ENCODE data around the gene MSN.

- no peak for TF ChIP-seq CTCF (tag by site-specific recombination; IDR thresholded peaks at IDR 0.05)
- no peak for TF ChIP-seq ZNF571 (tag by site-specific recombination; IDR thresholded peaks at IDR 0.05)
- no peak for TF ChIP-seq ZNF654 (tag by site-specific recombination; IDR thresholded peaks at IDR 0.05; ENCODE audit: low read depth)
- TF ChIP-seq REST (tag by site-specific recombination; IDR thresholded peaks at IDR 0.05), result no peak
- TF ChIP-seq ZNF239 (tag by site-specific recombination; IDR thresholded peaks at IDR 0.05), result no peak
- TF ChIP-seq ZBTB11 (tag by site-specific recombination; conservative IDR thresholded peaks at IDR 0.05; ENCODE audit: low read depth), result no peak
- no peak for TF ChIP-seq YY1 (tag by site-specific recombination; IDR thresholded peaks at IDR 0.05)
- no peak for TF ChIP-seq ZNF155 (tag by site-specific recombination; IDR thresholded peaks at IDR 0.05)
- TF ChIP-seq BCL11B (tag by site-specific recombination; IDR thresholded peaks at IDR 0.05; ENCODE audit: low read depth), result no peak
- no peak for TF ChIP-seq ZNF777 (tag by site-specific recombination; IDR thresholded peaks at IDR 0.05; ENCODE audit: borderline replicate concordance)
Observed at GRCh38 chrX:65674204-65674893, 6.9 kb downstream of the MSN start.
